HCT116 (cell line): Measurements from ENCODE around the gene TNF. TPM values are rescaled to one million over a fixed set of nuclear protein-coding genes. Genes with fewer than 3 reads are reported as not detected.

Experiments used
- ATAC-seq: fragments of 200-7000 bp; cut with Tn5 transposase; 2 replicates; pipeline ENCODE4 v1.9.1; 2020; ENCODE audit warnings: mild to moderate bottlenecking, moderate library complexity
- BruUV-seq: library from RNA; stranded (reverse); fragments of 400-500 nt; replicated peaks from 2 replicates; lab custom pipeline; 2021; lab: Mats Ljungman, UMichigan
- CTCF ChIA-PET: fragments of 300-600 bp; sonication (Branson Sonifier 250); formaldehyde crosslinking; loops from one replicate; lab custom pipeline; 2021; ENCODE audit warnings: antibody characterized with exemption; lab: Charles Lee
- POLR2A ChIA-PET: fragments of 300-600, 350-600 bp; sonication (Branson Sonifier 250); formaldehyde crosslinking; loops from one replicate; lab custom pipeline; 2021; ENCODE audit warnings: antibody characterized with exemption; lab: Charles Lee
- RAD21 ChIA-PET, 2 experiments: fragments of 300-600 bp; sonication (Branson Sonifier 250); formaldehyde crosslinking; loops; one replicate each; lab custom pipeline; 2023; ENCODE audit warnings: low total read pairs in 2 of 2; ENCODE audit not compliant: uncharacterized antibody in 2 of 2, unreplicated experiment in 2 of 2, low non-redundant PET in 1 of 2; lab: Charles Lee
- DNase-seq: peaks from one replicate; pipeline ENCODE4 v3.0.0-alpha.2; 2010; ENCODE audit warnings: low read depth, low spot score
- H2AFZ ChIP-seq: fragments of 200-600 bp; shearing (Covaris generic), sonication (generic); 2 replicates; pipeline ENCODE4 v1.6.1; 2017; ENCODE audit warnings: low read depth, mixed run types, mixed read lengths, antibody characterized with exemption, low read length; ENCODE audit not compliant: poor library complexity, severe bottlenecking
- H3K27ac ChIP-seq: 2 replicates; pipeline ENCODE4 v1.5.1; 2012; ENCODE audit warnings: low read depth, low read length
- H3K27me3 ChIP-seq: fragments of 200-600 bp; sonication (generic); 2 replicates; pipeline ENCODE4 v1.6.1; 2016; ENCODE audit warnings: mixed run types, low read length, mixed read lengths; ENCODE audit not compliant: insufficient read depth
- H3K36me3 ChIP-seq, 2 experiments: fragments of 200-500 bp in 1 of 2; fragments of 200-600 bp in 1 of 2; sonication (Bioruptor generic) in 1 of 2; sonication (generic) in 1 of 2; 2 replicates each; pipeline versions ENCODE4 v1.5.1 to v1.6.1; 2014 to 2016; ENCODE audit warnings: low read length in 2 of 2, inconsistent platforms in 1 of 2, mixed read lengths in 1 of 2, mixed run types in 1 of 2; ENCODE audit not compliant: insufficient read depth in 2 of 2, control insufficient read depth in 1 of 2
- H3K4me1 ChIP-seq, 2 experiments: fragments of 200-600 bp in 1 of 2; sonication (generic) in 1 of 2; 2 replicates each; pipeline versions ENCODE4 v1.5.1 to v1.6.1; 2012 to 2017; ENCODE audit warnings: low read length in 2 of 2, inconsistent platforms in 1 of 2, mild to moderate bottlenecking in 1 of 2, mixed read lengths in 1 of 2, mixed run types in 1 of 2, moderate library complexity in 1 of 2; ENCODE audit not compliant: insufficient read depth in 2 of 2, control insufficient read depth in 1 of 2
- H3K4me2 ChIP-seq: fragments of 200-600 bp; sonication (generic); 2 replicates; pipeline ENCODE4 v1.6.1; 2017; ENCODE audit warnings: mixed run types, low read length, mixed read lengths
- H3K4me3 ChIP-seq, 2 experiments: fragments of 200-600 bp in 1 of 2; sonication (generic) in 1 of 2; replicated peaks in 1 of 2; 2 replicates each; pipeline ENCODE4 v1.5.1; 2011 to 2016; ENCODE audit warnings: low read length in 2 of 2, control low read depth in 1 of 2, low read depth in 1 of 2, mild to moderate bottlenecking in 1 of 2, mixed read lengths in 1 of 2, mixed run types in 1 of 2
- H3K79me2 ChIP-seq: fragments of 200-600 bp; sonication (generic); 2 replicates; pipeline ENCODE4 v1.6.1; 2017; ENCODE audit warnings: mild to moderate bottlenecking, mixed run types, low read length, moderate library complexity, mixed read lengths; ENCODE audit not compliant: insufficient read depth
- H3K9ac ChIP-seq: fragments of 200-600 bp; sonication (generic); 2 replicates; pipeline ENCODE4 v1.6.1; 2016; ENCODE audit warnings: low read length, mixed read lengths
- H3K9me2 ChIP-seq: fragments of 200-600 bp; sonication (generic), shearing (Covaris generic); 2 replicates; pipeline ENCODE4 v1.6.1; 2017; ENCODE audit warnings: mixed run types, mild to moderate bottlenecking, moderate library complexity; ENCODE audit not compliant: insufficient read depth
- H3K9me3 ChIP-seq, 2 experiments: fragments of 200-500 bp in 1 of 2; fragments of 200-600 bp in 1 of 2; sonication (Bioruptor generic) in 1 of 2; sonication (generic) in 1 of 2; 2 replicates each; pipeline ENCODE4 v1.6.1; 2014 to 2017; ENCODE audit warnings: low read length in 2 of 2, mixed read lengths in 2 of 2, inconsistent platforms in 1 of 2, low read depth in 1 of 2, mild to moderate bottlenecking in 1 of 2, mixed run types in 1 of 2, moderate library complexity in 1 of 2; ENCODE audit not compliant: control insufficient read depth in 1 of 2, insufficient read depth in 1 of 2
- H4K20me1 ChIP-seq: fragments of 200-600 bp; sonication (generic), shearing (Covaris generic); 2 replicates; pipeline ENCODE4 v1.6.1; 2017; ENCODE audit warnings: mixed run types, mild to moderate bottlenecking, moderate library complexity; ENCODE audit not compliant: insufficient read depth
- CEBPB ChIP-seq: IDR thresholded peaks from 2 replicates; pipeline ENCODE4 v1.6.1; 2012; ENCODE audit warnings: low read depth
- CTCF ChIP-seq, 3 experiments: fragments of 200-600 bp in 1 of 3; sonication (generic) in 1 of 3; IDR thresholded peaks in 2 of 3; conservative IDR thresholded peaks in 1 of 3; 2 replicates each; pipeline ENCODE4 v1.5.1; 2012 to 2017; ENCODE audit warnings: low read depth in 2 of 3, low read length in 2 of 3, antibody characterized with exemption in 1 of 3, borderline replicate concordance in 1 of 3, control low read depth in 1 of 3, mild to moderate bottlenecking in 1 of 3, mixed read lengths in 1 of 3, mixed run types in 1 of 3, moderate library complexity in 1 of 3; ENCODE audit not compliant: insufficient read depth in 1 of 3
- JUND ChIP-seq: IDR thresholded peaks from 2 replicates; pipeline ENCODE4 v1.6.1; 2012
- MAX ChIP-seq: IDR thresholded peaks from 2 replicates; pipeline ENCODE4 v1.6.1; 2012
- POLR2A ChIP-seq: IDR thresholded peaks from 2 replicates; pipeline ENCODE4 v1.7.0; 2011; ENCODE audit warnings: borderline replicate concordance; ENCODE audit not compliant: insufficient read depth, insufficient read length; ENCODE audit errors: extremely low read depth
- RAD21 ChIP-seq: IDR thresholded peaks from 2 replicates; pipeline ENCODE4 v1.6.1; 2012; ENCODE audit warnings: low read depth, mild to moderate bottlenecking
- SIN3A ChIP-seq: IDR thresholded peaks from 2 replicates; pipeline ENCODE4 v1.6.1; 2012; ENCODE audit warnings: low read depth
- SP1 ChIP-seq: IDR thresholded peaks from 2 replicates; pipeline ENCODE4 v1.6.1; 2012; ENCODE audit warnings: low read depth
- TCF7L2 ChIP-seq: IDR thresholded peaks from 2 replicates; pipeline ENCODE4 v1.7.0; 2011; ENCODE audit warnings: borderline replicate concordance, inconsistent platforms; ENCODE audit not compliant: insufficient read depth, insufficient read length; ENCODE audit errors: extremely low read depth
- YY1 ChIP-seq: IDR thresholded peaks from 2 replicates; pipeline ENCODE4 v1.6.1; 2011; ENCODE audit warnings: low read length, low read depth, moderate library complexity, mild to moderate bottlenecking; ENCODE audit not compliant: insufficient replicate concordance; ENCODE audit errors: extremely low read depth
- ZNF274 ChIP-seq: fragments of 200-500 bp; sonication (Bioruptor generic); IDR thresholded peaks from 2 replicates; pipeline ENCODE4 v1.6.1; 2014; ENCODE audit warnings: mild to moderate bottlenecking, low read depth, low read length, inconsistent platforms
- intact Hi-C: fragments of 100-400 bp; cut with micrococcal nuclease; formaldehyde crosslinking; loops from 2 replicates; pipeline ENCODE4 v1.10.0; 2022
- total RNA-seq: library from RNA; stranded (reverse); gene quantifications from one replicate; pipeline ENCODE4 v1.2.1, GENCODE V29; 2021; ENCODE audit not compliant: unreplicated experiment

Gene TNF
- total RNA-seq, 1 experiment from 2014 or later, result 0.59 TPM

- peak; percentile 72 for ATAC-seq
- H3K9ac ChIP-seq, result no peak overlapping the region
- BruUV-seq, result no TSS peak
- no peak overlapping the region for H3K4me2 ChIP-seq
- H3K4me1 ChIP-seq, result peaks cover 0 to 3% of the 10 kb centered on the region in 2 experiments; a peak in 1 of 4 replicates
- no peaks in the 10 kb centered on the region for H4K20me1 ChIP-seq
- H3K36me3 ChIP-seq, result no peaks in the 10 kb centered on the region
- CTCF ChIA-PET, result interaction anchor here (0.7 to 5.2 kb wide), 8 partner anchors 9 to 199 kb away, joined by 3 to 78 read pairs (median 6); partner anchors contain the start of genes ATP6V1G2, LST1, LTB and NFKBIL1
- peak overlapping the region; percentile 24 for H2AFZ ChIP-seq
- DNase-seq, result peak; percentile 38
- no peak overlapping the region for H3K4me3 ChIP-seq
- RAD21 ChIA-PET, result interaction anchor here in 1 of 2 experiments (2.7 kb wide), 1 partner anchor 50 kb away, joined by 11 read pairs; the partner anchor contains the start of genes ATP6V1G2 and NFKBIL1
- no peaks in the 10 kb centered on the region for H3K79me2 ChIP-seq
- no peak overlapping the region for H3K27ac ChIP-seq
- POLR2A ChIA-PET, result interaction anchor here (1.5 to 2.2 kb wide), 2 partner anchors 50 to 55 kb away, joined by 5 to 7 read pairs; partner anchors contain the start of genes ATP6V1G2, DDX39B and NFKBIL1
- intact Hi-C loops, result loop anchor here (5.0 kb wide), 1 partner anchor 395 kb away; no protein-coding TSS in a partner anchor
- H3K9me2 ChIP-seq, result no peaks in the 10 kb centered on the region
- TF ChIP-seq MAX, result peak; percentile 54
- TF ChIP-seq JUND, result no peak
- TF ChIP-seq RAD21, result peak; percentile 53
- no peak for TF ChIP-seq SIN3A
- TF ChIP-seq CTCF (IDR thresholded peaks at IDR 0.05 in 2 of 3, conservative IDR thresholded peaks at IDR 0.05 in 1 of 3; ENCODE audit: borderline replicate concordance in 1 of 3, insufficient read depth in 1 of 3, low read depth in 2 of 3, low read length in 2 of 3), result peak; percentile 49 to 58 (median 57); a peak in 4 of 6 replicates
- H3K27me3 ChIP-seq, result no peaks in the 10 kb centered on the region
- H3K9me3 ChIP-seq, result no peaks in the 10 kb centered on the region
These were observed 21.6 kb downstream of the TNF start for GRCh38 chr6:31597006-31597405.

GRCh38 chr6:31607317-31607716, 32.0 kb downstream of the TNF start:
- DNase-seq (no peak), ATAC-seq (no peak)
- Histone ChIP-seq H3K79me2 (no peaks in the 10 kb centered on the region), H3K27ac (no peak overlapping the region), H3K9ac (no peak overlapping the region), H3K27me3 (no peaks in the 10 kb centered on the region), H3K4me3 (no peak overlapping the region), H3K9me3 (no peaks in the 10 kb centered on the region), H3K4me1 (no peaks in the 10 kb centered on the region), H2AFZ (no peak overlapping the region), H4K20me1 (no peaks in the 10 kb centered on the region), H3K36me3 (no peaks in the 10 kb centered on the region), H3K9me2 (no peaks in the 10 kb centered on the region), H3K4me2 (no peak overlapping the region)
- ChIA-PET CTCF (interaction anchor here (2.2 kb wide), 1 partner anchor 9 kb away, joined by 9 read pairs; no protein-coding TSS in a partner anchor), RAD21 (no interaction called here), POLR2A (no interaction called here)
- no TSS peak for BruUV-seq
- intact Hi-C loops, result no loop called here
- no peak for TF ChIP-seq CEBPB
- no peak for TF ChIP-seq ZNF274
- no peak for TF ChIP-seq YY1
- no peak for TF ChIP-seq TCF7L2
- no peak for TF ChIP-seq POLR2A
- no peak for TF ChIP-seq SP1
- no peak for TF ChIP-seq RAD21
- TF ChIP-seq CTCF (IDR thresholded peaks at IDR 0.05 in 2 of 3, conservative IDR thresholded peaks at IDR 0.05 in 1 of 3; ENCODE audit: borderline replicate concordance in 1 of 3, insufficient read depth in 1 of 3, low read depth in 2 of 3, low read length in 2 of 3), result no peak
- TF ChIP-seq JUND, result no peak
